ENCODE results near the gene FAM3A.

FAM3A gene

GRCh38 chrX:154534526-154535322 is 18.7 kb upstream of the FAM3A start:
- peak; percentile 69 to 86 (median 82) for DNase-seq

DNA sequence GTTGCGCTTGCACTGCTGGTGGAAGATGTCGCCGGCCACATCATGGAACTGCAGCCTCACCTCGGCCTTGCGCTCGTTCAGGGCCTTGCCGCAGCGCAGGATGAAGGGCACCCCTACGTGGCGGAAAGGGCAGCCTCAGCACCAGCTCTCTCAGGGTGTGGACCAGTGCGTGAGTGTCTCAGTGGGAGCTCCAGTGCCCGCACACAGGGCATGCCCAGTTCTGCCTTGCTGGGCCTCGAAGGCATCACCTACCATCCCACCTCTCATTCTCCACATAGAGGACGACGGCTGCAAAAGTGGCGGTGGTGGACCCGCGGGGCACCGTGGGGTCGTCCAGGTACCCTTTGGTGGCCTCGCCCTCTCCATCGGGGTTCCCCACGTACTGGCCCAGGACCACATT is 16.7 kb upstream of the FAM3A start:
- DNase-seq, result no peak

- no peak for DNase-seq
These were observed 15.6 kb upstream of the FAM3A start for GRCh38 chrX:154531626-154532025.

DNA sequence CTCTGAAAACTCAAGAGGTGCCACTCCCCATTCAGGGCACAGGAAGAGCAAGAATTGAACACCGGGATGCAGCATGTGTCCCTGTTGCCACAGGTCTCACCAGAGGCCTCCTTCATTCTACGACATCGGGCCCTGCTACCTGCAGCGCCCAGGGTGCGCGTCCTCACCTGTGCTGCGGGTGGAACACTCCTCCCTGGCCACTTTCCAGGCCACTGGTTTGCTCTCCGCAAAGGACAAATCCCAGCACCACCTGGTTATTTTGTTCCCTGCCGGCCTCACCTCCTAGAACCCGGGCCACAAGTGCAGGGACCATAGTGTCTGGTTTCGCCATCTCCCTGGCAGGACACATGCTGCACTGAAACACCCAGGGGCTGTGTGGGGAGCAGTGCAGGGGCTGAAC is 14.3 kb upstream of the FAM3A start:
- no peak for DNase-seq

DNA sequence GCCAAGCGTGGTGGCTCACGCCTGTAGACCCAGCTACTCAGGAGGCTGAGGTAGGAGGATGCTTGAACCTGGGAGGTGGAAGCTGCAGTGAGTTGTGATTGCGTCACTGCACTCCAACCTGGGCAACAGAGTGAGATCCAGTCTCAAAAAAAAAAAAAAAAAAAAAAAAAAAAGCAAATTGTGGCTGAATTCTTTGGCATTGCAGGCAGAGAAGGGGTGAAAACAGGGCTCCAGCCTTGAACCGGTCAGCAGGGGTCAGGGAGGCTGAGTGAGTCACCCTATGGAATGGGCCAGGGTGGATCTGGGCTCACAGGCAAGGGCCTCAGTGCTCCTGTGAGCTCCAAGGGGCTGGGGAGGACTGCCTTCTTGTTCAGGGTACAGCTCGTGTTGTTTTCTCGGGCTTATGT is 13.2 kb upstream of the FAM3A start:
- no peak for DNase-seq

DNA sequence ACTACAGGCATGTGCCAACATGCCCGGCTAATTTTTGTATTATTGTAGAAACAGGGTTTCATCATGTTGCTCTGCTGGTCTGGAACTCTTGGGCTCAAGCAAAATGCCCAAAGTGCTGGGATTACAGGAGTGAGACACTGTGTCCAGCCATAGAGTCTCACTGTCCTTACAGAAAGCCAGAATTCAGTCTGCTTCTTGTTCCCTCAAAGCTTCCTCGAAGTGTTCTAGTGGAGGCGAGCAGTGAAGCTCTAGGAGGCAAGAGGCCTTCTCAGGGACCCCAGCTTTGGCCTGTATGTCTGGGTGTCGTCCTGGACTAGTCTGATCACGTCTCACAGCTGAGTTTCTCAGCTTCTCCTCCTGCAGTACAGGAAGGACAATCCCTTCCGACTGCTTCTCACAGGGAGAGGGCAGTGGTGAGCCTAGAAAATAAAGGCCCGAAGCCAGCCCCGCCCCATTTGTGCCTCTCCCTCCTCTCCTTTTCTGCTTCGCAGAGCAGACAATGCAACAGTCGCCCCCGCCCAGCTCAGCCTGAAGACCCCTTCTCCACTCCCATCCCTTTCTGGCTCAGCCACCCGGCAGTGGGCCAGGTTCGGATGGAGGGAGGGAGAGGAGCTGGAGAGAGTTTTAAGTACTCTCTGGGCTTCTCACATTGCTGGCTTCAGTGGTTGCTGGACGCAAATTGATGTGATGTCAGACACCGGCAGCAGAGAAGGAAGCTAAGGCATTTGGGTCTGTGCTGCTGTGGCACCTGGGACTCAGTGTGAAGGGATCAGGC is 11.1 kb upstream of the FAM3A start:
- peak in 4 of 5 donors; percentile 30 to 67 (median 40) for DNase-seq

DNA sequence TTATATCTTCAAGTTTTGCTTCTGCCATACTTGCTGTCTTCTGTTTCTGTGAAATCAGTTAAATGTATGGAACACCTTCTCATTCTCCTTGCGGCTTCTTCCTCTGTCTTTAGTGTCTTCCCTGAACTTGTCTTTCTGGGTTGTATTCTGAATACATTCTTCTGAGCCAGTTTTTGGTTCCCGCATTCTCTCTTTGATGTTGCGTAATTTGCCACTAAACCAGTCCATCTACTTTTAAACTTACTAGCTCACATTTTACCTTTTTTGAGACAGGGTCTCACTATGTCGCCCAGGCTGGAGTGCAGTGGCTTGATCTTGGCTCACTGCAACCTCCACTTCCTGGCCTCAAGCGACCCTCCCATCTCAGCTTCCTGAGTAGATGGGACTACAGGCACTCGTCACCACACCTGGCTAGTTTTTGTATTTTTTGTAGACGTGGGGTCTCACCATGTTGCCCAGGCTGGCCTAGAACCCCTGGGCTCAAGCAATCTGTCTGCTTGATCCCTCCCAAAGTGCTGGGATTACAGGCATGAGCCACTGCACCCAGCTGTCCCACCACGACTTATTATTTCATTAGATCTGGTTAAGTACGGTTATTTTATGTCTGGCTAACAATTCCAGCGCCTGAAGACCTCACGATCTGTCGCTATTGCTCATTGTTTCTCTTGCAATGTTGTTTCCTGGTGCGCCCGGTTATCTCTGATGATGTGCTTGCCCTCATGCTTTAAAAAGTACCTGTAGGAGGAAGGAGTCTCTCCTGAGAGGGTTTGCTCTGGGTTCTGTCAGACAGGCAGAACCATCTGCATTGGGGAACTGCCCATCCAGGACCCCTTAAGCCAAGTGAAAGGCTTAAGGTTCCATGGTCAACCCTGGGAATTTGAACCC is 9.8 kb upstream of the FAM3A start:
- no peak for DNase-seq

GRCh38 chrX:154519389-154519788 is 3.4 kb upstream of the FAM3A start:
- no peak for DNase-seq

- DNase-seq, result no peak
These were observed 1.2 kb upstream of the FAM3A start for GRCh38 chrX:154517101-154517781.

- DNase-seq, result no peak
These were observed 646 bp upstream of the FAM3A start for GRCh38 chrX:154516656-154517100.

- DNase-seq, result peak in 1 of 5 donors; percentile 24
These were observed 704 bp downstream of the FAM3A start for GRCh38 chrX:154515090-154515965.

DNA sequence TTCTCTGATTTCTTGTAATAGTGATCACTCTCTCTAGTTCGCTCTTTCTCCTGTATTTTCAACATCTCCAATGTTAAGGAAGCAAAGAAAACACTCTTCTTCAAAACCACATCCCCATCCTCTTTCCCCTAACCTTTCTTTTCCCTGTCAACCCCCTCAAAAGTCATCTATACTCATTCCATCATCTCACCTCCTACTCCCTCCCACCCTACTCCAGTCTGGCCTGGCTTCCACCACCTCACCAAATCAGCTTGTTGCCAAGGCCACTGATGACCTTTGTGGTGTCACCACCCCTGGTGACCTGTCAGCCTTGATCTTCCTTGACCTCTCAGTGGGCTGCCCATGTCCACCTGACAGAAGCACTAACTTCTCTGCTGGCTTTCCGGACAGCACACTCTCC is 2.3 kb downstream of the FAM3A start:
- DNase-seq, result no peak

DNA sequence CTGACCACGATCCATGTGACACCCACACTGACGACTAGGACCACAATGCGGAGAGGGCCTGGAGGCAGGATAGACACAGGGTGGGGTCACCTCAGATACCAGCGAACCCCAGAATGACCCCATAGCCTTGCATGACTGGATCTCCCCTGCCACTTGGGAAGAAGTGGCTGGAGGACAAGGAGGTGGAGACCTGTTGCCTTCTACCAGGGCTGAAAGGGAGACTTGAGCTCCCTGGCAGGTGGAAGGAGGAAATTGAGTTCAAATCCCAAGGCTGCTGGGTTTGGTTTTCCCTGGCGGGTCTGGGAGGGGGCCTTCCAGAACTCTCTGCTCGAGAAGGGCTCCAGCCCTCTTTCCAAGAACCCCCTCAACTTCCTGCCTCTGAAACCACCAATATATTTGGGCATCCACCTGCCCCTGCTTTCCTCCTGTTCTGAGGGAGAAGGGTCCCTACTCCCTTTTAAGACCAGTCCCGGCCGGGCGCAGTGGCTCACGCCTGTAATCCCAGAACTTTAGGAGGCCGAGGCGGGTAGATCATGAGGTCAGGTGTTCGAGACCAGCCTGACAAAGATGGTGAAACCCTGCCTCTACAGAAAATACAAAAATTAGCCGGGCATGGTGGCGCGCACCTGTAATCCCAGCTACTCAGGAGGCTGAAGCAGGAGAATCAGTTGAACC is 3.0 kb downstream of the FAM3A start:
- DNase-seq, result no peak

DNA sequence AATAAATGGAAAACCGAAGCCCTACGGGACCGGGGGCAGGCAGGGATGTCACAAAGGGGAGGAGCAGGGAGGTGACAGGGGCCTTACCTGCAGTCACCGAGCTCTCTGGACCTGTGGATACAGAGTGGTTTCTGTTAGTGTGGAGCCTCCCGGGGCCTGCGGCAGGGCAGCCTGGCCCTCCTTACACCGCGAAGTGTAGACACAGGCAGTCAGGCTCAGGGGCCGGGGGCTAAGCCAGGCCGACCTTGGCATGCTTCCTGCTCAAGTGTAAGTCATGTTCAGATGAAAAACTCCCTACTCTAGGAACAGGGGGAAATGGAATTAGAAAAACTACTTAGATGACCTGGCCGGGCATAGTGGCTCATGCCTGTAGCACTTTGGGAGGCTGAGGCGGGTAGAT is 4.3 kb downstream of the FAM3A start:
- DNase-seq, result no peak

DNA sequence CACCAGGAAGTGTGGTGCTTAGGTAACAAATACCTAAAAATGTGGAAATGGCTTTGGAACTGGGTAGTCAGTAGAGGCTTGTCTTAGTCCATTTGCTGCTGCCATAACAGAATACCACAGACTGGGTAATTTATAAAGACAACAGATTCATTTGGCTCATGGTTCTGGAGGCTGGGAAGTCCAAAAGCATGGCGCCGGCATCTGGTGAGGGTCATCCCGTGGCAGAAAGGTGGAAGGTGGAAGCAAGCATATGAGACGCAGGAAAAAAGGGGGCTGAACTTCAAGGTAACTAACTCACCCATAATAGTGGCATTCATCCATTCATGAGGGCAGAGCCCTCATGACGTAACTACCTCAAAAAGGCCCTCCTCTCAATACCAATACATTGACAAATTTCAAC is 6.6 kb downstream of the FAM3A start:
- DNase-seq, result no peak

GRCh38 chrX:154508384-154508745 is 7.7 kb downstream of the FAM3A start:
- DNase-seq, result no peak

DNA sequence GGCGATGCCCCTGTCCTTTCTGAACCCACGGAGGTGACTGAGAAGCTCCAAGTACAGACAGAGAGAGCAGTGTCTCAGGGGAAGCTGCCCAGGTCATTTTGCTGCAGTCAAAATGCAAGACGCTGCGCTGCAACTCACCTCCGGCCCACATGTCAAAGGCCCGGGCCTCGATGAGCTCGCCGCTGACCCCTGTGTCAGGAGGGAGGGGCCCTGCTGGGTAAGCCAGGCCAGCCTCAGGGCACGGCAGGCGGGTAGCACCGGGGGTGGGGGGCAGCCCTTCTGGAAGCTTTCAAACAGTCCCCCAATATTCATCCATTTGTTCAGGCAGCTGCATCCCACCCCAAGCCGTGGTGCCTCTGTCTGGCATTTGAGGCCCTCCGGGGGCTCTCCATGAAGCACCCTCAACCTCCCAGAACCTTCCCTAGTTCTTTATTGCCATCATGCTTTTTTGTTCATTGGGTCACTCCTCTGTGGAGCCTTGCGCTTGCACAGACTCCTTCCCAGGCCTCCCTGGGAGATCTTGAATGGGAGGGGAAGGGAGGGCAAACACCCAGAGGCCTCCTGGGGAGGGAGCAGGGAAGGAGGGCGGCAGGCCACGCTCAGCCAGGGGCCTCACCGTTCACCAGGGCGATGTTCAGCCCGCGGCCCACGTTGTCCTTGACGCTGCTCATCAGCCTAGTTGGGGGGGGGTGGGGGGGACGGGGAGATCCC is 8.2 kb downstream of the FAM3A start:
- no peak for DNase-seq

DNA sequence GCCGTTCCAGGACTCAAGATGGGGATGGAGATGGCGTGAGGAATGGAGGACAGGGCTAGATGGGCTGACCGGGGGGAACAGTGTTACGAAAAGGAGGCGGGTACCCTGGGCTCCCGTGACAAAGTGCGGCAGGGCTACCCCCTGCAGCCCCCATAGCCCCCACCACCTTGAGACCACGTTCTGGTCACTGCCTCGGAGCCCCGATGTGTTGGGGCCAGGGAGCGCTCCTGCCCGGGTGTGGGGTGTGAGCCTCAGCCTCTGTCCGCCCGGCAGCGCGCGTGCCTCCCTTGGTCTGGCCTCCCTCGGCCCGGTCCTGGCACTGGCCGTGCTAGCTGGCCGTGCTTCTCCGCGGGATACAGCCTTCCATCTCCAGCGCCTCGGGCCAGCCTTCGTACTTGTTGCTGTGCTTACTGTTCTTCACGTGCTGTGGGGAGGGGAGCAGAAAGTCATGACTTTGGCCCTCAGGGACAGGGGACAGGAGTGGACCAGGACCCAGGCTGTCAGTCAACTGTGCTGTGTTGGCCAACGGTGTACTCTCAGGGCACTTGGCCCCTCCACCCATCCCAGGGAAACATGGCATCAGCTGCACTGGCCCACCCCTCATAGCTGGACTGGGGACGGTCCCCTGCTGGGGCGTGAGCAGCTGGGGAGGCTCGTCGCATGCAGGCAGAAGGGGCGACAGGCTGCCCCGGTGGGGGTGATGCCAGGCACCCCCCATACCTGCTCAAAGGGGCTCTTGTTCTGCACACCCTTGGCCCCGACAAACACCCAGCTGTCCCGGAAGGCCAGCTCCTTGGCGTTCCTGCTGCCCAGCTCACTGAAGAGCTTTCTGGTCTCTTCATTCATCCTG is 9.3 kb downstream of the FAM3A start:
- DNase-seq, result no peak

- no peak for DNase-seq
These were observed 10.3 kb downstream of the FAM3A start for GRCh38 chrX:154505734-154506133.
